HCT116 (cell line): ENCODE results near the gene KNOP1. TPM values are rescaled to one million over a fixed set of nuclear protein-coding genes. Genes with fewer than 3 reads are reported as not detected.

Experiments used
- ATAC-seq: fragments of 200-7000 bp; cut with Tn5 transposase; 2 replicates; pipeline ENCODE4 v1.9.1; 2020; ENCODE audit warnings: mild to moderate bottlenecking, moderate library complexity
- BruUV-seq: library from RNA; stranded (reverse); fragments of 400-500 nt; replicated peaks from 2 replicates; lab custom pipeline; 2021; lab: Mats Ljungman, UMichigan
- CTCF ChIA-PET: fragments of 300-600 bp; sonication (Branson Sonifier 250); formaldehyde crosslinking; loops from one replicate; lab custom pipeline; 2021; ENCODE audit warnings: antibody characterized with exemption; lab: Charles Lee
- POLR2A ChIA-PET: fragments of 300-600, 350-600 bp; sonication (Branson Sonifier 250); formaldehyde crosslinking; loops from one replicate; lab custom pipeline; 2021; ENCODE audit warnings: antibody characterized with exemption; lab: Charles Lee
- RAD21 ChIA-PET, 2 experiments: fragments of 300-600 bp; sonication (Branson Sonifier 250); formaldehyde crosslinking; loops; one replicate each; lab custom pipeline; 2023; ENCODE audit warnings: low total read pairs in 2 of 2; ENCODE audit not compliant: uncharacterized antibody in 2 of 2, unreplicated experiment in 2 of 2, low non-redundant PET in 1 of 2; lab: Charles Lee
- DNase-seq: peaks from one replicate; pipeline ENCODE4 v3.0.0-alpha.2; 2010; ENCODE audit warnings: low read depth, low spot score
- H2AFZ ChIP-seq: fragments of 200-600 bp; shearing (Covaris generic), sonication (generic); 2 replicates; pipeline ENCODE4 v1.6.1; 2017; ENCODE audit warnings: low read depth, mixed run types, mixed read lengths, antibody characterized with exemption, low read length; ENCODE audit not compliant: poor library complexity, severe bottlenecking
- H3K27ac ChIP-seq: 2 replicates; pipeline ENCODE4 v1.5.1; 2012; ENCODE audit warnings: low read depth, low read length
- H3K27me3 ChIP-seq: fragments of 200-600 bp; sonication (generic); 2 replicates; pipeline ENCODE4 v1.6.1; 2016; ENCODE audit warnings: mixed run types, low read length, mixed read lengths; ENCODE audit not compliant: insufficient read depth
- H3K36me3 ChIP-seq, 2 experiments: fragments of 200-500 bp in 1 of 2; fragments of 200-600 bp in 1 of 2; sonication (Bioruptor generic) in 1 of 2; sonication (generic) in 1 of 2; 2 replicates each; pipeline versions ENCODE4 v1.5.1 to v1.6.1; 2014 to 2016; ENCODE audit warnings: low read length in 2 of 2, inconsistent platforms in 1 of 2, mixed read lengths in 1 of 2, mixed run types in 1 of 2; ENCODE audit not compliant: insufficient read depth in 2 of 2, control insufficient read depth in 1 of 2
- H3K4me1 ChIP-seq, 2 experiments: fragments of 200-600 bp in 1 of 2; sonication (generic) in 1 of 2; 2 replicates each; pipeline versions ENCODE4 v1.5.1 to v1.6.1; 2012 to 2017; ENCODE audit warnings: low read length in 2 of 2, inconsistent platforms in 1 of 2, mild to moderate bottlenecking in 1 of 2, mixed read lengths in 1 of 2, mixed run types in 1 of 2, moderate library complexity in 1 of 2; ENCODE audit not compliant: insufficient read depth in 2 of 2, control insufficient read depth in 1 of 2
- H3K4me2 ChIP-seq: fragments of 200-600 bp; sonication (generic); 2 replicates; pipeline ENCODE4 v1.6.1; 2017; ENCODE audit warnings: mixed run types, low read length, mixed read lengths
- H3K4me3 ChIP-seq, 2 experiments: fragments of 200-600 bp in 1 of 2; sonication (generic) in 1 of 2; replicated peaks in 1 of 2; 2 replicates each; pipeline ENCODE4 v1.5.1; 2011 to 2016; ENCODE audit warnings: low read length in 2 of 2, control low read depth in 1 of 2, low read depth in 1 of 2, mild to moderate bottlenecking in 1 of 2, mixed read lengths in 1 of 2, mixed run types in 1 of 2
- H3K79me2 ChIP-seq: fragments of 200-600 bp; sonication (generic); 2 replicates; pipeline ENCODE4 v1.6.1; 2017; ENCODE audit warnings: mild to moderate bottlenecking, mixed run types, low read length, moderate library complexity, mixed read lengths; ENCODE audit not compliant: insufficient read depth
- H3K9ac ChIP-seq: fragments of 200-600 bp; sonication (generic); 2 replicates; pipeline ENCODE4 v1.6.1; 2016; ENCODE audit warnings: low read length, mixed read lengths
- H3K9me2 ChIP-seq: fragments of 200-600 bp; sonication (generic), shearing (Covaris generic); 2 replicates; pipeline ENCODE4 v1.6.1; 2017; ENCODE audit warnings: mixed run types, mild to moderate bottlenecking, moderate library complexity; ENCODE audit not compliant: insufficient read depth
- H3K9me3 ChIP-seq, 2 experiments: fragments of 200-500 bp in 1 of 2; fragments of 200-600 bp in 1 of 2; sonication (Bioruptor generic) in 1 of 2; sonication (generic) in 1 of 2; 2 replicates each; pipeline ENCODE4 v1.6.1; 2014 to 2017; ENCODE audit warnings: low read length in 2 of 2, mixed read lengths in 2 of 2, inconsistent platforms in 1 of 2, low read depth in 1 of 2, mild to moderate bottlenecking in 1 of 2, mixed run types in 1 of 2, moderate library complexity in 1 of 2; ENCODE audit not compliant: control insufficient read depth in 1 of 2, insufficient read depth in 1 of 2
- H4K20me1 ChIP-seq: fragments of 200-600 bp; sonication (generic), shearing (Covaris generic); 2 replicates; pipeline ENCODE4 v1.6.1; 2017; ENCODE audit warnings: mixed run types, mild to moderate bottlenecking, moderate library complexity; ENCODE audit not compliant: insufficient read depth
- ATF3 ChIP-seq: IDR thresholded peaks from 2 replicates; pipeline ENCODE4 v1.6.1; 2012
- CBX3 ChIP-seq: IDR thresholded peaks from 2 replicates; pipeline ENCODE4 v1.6.1; 2012; ENCODE audit warnings: low read depth
- CEBPB ChIP-seq: IDR thresholded peaks from 2 replicates; pipeline ENCODE4 v1.6.1; 2012; ENCODE audit warnings: low read depth
- CTCF ChIP-seq, 3 experiments: fragments of 200-600 bp in 1 of 3; sonication (generic) in 1 of 3; IDR thresholded peaks in 2 of 3; conservative IDR thresholded peaks in 1 of 3; 2 replicates each; pipeline ENCODE4 v1.5.1; 2012 to 2017; ENCODE audit warnings: low read depth in 2 of 3, low read length in 2 of 3, antibody characterized with exemption in 1 of 3, borderline replicate concordance in 1 of 3, control low read depth in 1 of 3, mild to moderate bottlenecking in 1 of 3, mixed read lengths in 1 of 3, mixed run types in 1 of 3, moderate library complexity in 1 of 3; ENCODE audit not compliant: insufficient read depth in 1 of 3
- ELF1 ChIP-seq: IDR thresholded peaks from 2 replicates; pipeline ENCODE4 v1.6.1; 2012; ENCODE audit warnings: low read depth, borderline replicate concordance
- EZH2 ChIP-seq: fragments of 200-600 bp; sonication (generic); IDR thresholded peaks from 2 replicates; pipeline ENCODE4 v1.6.1; 2017; ENCODE audit warnings: antibody characterized with exemption, mixed run types
- EZH2phosphoT487 ChIP-seq: fragments of 200-600 bp; IDR thresholded peaks from 2 replicates; pipeline ENCODE4 v1.6.1; 2018; ENCODE audit warnings: antibody characterized with exemption, borderline replicate concordance
- FOSL1 ChIP-seq: IDR thresholded peaks from 2 replicates; pipeline ENCODE4 v1.6.1; 2012; ENCODE audit warnings: low read depth
- POLR2A ChIP-seq: IDR thresholded peaks from 2 replicates; pipeline ENCODE4 v1.7.0; 2011; ENCODE audit warnings: borderline replicate concordance; ENCODE audit not compliant: insufficient read depth, insufficient read length; ENCODE audit errors: extremely low read depth
- POLR2AphosphoS5 ChIP-seq: IDR thresholded peaks from 2 replicates; pipeline ENCODE4 v1.6.1; 2011; ENCODE audit warnings: mild to moderate bottlenecking, low read depth, low read length, moderate library complexity
- REST ChIP-seq: IDR thresholded peaks from 2 replicates; pipeline ENCODE4 v1.6.1; 2012; ENCODE audit warnings: low read depth
- SIN3A ChIP-seq: IDR thresholded peaks from 2 replicates; pipeline ENCODE4 v1.6.1; 2012; ENCODE audit warnings: low read depth
- SP1 ChIP-seq: IDR thresholded peaks from 2 replicates; pipeline ENCODE4 v1.6.1; 2012; ENCODE audit warnings: low read depth
- TCF7L2 ChIP-seq: IDR thresholded peaks from 2 replicates; pipeline ENCODE4 v1.7.0; 2011; ENCODE audit warnings: borderline replicate concordance, inconsistent platforms; ENCODE audit not compliant: insufficient read depth, insufficient read length; ENCODE audit errors: extremely low read depth
- ZBTB33 ChIP-seq: IDR thresholded peaks from 2 replicates; pipeline ENCODE4 v1.6.1; 2011; ENCODE audit warnings: mild to moderate bottlenecking, low read length, moderate library complexity; ENCODE audit not compliant: insufficient replicate concordance; ENCODE audit errors: extremely low read depth
- ZFX ChIP-seq: fragments of 450-650 bp; IDR thresholded peaks from 2 replicates; pipeline ENCODE4 v1.6.1; 2017
- intact Hi-C: fragments of 100-400 bp; cut with micrococcal nuclease; formaldehyde crosslinking; loops from 2 replicates; pipeline ENCODE4 v1.10.0; 2022
- total RNA-seq: library from RNA; stranded (reverse); gene quantifications from one replicate; pipeline ENCODE4 v1.2.1, GENCODE V29; 2021; ENCODE audit not compliant: unreplicated experiment

The KNOP1 gene
- total RNA-seq, 1 experiment from 2014 or later: 34.6 TPM

- H2AFZ ChIP-seq: no peak overlapping the region
- H3K9me3 ChIP-seq: no peaks in the 10 kb centered on the region
- H3K27me3 ChIP-seq: no peaks in the 10 kb centered on the region
- H3K9ac ChIP-seq: no peak overlapping the region
- ChIA-PET CTCF (no interaction called here), RAD21 (no interaction called here), POLR2A (no interaction called here)
- no peak for ATAC-seq
- no peaks in the 10 kb centered on the region for H3K4me1 ChIP-seq
- H3K4me2 ChIP-seq: no peak overlapping the region
- intact Hi-C loops: no loop called here
- H3K27ac ChIP-seq: no peak overlapping the region
- H3K36me3 ChIP-seq: no peaks in the 10 kb centered on the region
- H3K4me3 ChIP-seq: no peak overlapping the region
- H3K9me2 ChIP-seq: no peaks in the 10 kb centered on the region
- no peaks in the 10 kb centered on the region for H4K20me1 ChIP-seq
- no peaks in the 10 kb centered on the region for H3K79me2 ChIP-seq
- TF ChIP-seq REST (no peak), ZBTB33 (no peak), POLR2AphosphoS5 (no peak), FOSL1 (no peak), SIN3A (no peak), POLR2A (no peak), ELF1 (no peak), CBX3 (no peak), EZH2 (no peak), CTCF (IDR thresholded peaks at IDR 0.05 in 2 of 3, conservative IDR thresholded peaks at IDR 0.05 in 1 of 3; ENCODE audit: borderline replicate concordance in 1 of 3, insufficient read depth in 1 of 3, low read depth in 2 of 3, low read length in 2 of 3) (no peak), CEBPB (no peak), TCF7L2 (no peak), SP1 (no peak), ZFX (no peak), EZH2phosphoT487 (no peak), ATF3 (no peak)
- DNase-seq: no peak
- BruUV-seq: no TSS peak
These were observed 43.5 kb downstream of the KNOP1 start for GRCh38 chr16:19674485-19674884.
